RWPE1 (cell line): ENCODE measurements around the gene APLF.

Source experiments
- CTCF ChIA-PET: fragments of 350-600 bp; sonication (Branson Sonifier 250); formaldehyde crosslinking; extraction: SDS; loops from one replicate; lab custom pipeline; 2021; lab: Yijun Ruan, JAX
- POLR2A ChIA-PET: fragments of 400-600 bp; formaldehyde crosslinking; extraction: SDS; loops from one replicate; lab custom pipeline; 2020; ENCODE audit warnings: antibody characterized with exemption; ENCODE audit not compliant: low non-redundant PET; lab: Yijun Ruan, JAX
- DNase-seq: peaks from one replicate; pipeline ENCODE4 v3.0.0; 2012; ENCODE audit warnings: low spot score
- H3K27ac ChIP-seq: fragments of 450-650 bp; 2 replicates; pipeline ENCODE4 v1.5.1; 2017
- TF ChIP-seq, protein P1 (sequence below): fragments of 450-650 bp; conservative IDR thresholded peaks from 2 replicates; pipeline ENCODE4 v1.5.1; 2017; ENCODE audit warnings: low read depth, mild to moderate bottlenecking

APLF gene

GRCh38 chr2:68627615-68628014 lies 160.2 kb downstream of the APLF start:
- ChIA-PET POLR2A (no interaction called here), CTCF (no interaction called here)
- TF ChIP-seq, protein P1, sequence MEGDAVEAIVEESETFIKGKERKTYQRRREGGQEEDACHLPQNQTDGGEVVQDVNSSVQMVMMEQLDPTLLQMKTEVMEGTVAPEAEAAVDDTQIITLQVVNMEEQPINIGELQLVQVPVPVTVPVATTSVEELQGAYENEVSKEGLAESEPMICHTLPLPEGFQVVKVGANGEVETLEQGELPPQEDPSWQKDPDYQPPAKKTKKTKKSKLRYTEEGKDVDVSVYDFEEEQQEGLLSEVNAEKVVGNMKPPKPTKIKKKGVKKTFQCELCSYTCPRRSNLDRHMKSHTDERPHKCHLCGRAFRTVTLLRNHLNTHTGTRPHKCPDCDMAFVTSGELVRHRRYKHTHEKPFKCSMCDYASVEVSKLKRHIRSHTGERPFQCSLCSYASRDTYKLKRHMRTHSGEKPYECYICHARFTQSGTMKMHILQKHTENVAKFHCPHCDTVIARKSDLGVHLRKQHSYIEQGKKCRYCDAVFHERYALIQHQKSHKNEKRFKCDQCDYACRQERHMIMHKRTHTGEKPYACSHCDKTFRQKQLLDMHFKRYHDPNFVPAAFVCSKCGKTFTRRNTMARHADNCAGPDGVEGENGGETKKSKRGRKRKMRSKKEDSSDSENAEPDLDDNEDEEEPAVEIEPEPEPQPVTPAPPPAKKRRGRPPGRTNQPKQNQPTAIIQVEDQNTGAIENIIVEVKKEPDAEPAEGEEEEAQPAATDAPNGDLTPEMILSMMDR: no peak
- H3K27ac ChIP-seq: no peak overlapping the region
- DNase-seq: no peak
